ENCODE results near the gene ADGRG6. TPM values are rescaled to one million over a fixed set of nuclear protein-coding genes. Genes with fewer than 3 reads are reported as not detected.

The ADGRG6 gene
- total and polyA plus RNA-seq, 10 donors: 0.24 to 29.0 (median 15.4) TPM

DNA sequence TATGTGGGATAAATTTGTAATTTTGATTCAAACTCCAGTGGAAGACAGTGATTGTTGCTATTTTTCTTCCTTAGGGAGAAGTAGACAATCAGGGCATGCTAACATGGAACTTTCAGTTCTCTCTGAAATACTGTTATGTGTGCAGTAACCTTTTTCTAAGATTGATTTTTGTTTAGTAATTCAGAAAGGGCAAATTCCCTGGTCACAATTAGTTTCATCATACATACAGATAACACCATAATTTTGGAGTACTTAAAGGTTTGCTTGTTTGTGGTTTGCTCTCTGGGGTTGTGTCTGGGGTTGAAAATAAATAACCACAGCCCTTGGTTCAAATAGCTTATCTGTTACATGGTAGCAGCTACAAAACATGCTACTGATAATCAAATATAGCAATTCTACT lies 34.4 kb downstream of the ADGRG6 start:
- DNase-seq: no peak
- no peaks in the 10 kb centered on the region for H3K9me3 ChIP-seq
- no peaks in the 10 kb centered on the region for H3K27me3 ChIP-seq (replicated peaks in 1 of 7)
- no peaks in the 10 kb centered on the region for H3K4me1 ChIP-seq
- H3K4me3 ChIP-seq: no peak overlapping the region
- no peak overlapping the region for H3K27ac ChIP-seq
- no peaks in the 10 kb centered on the region for H3K36me3 ChIP-seq
- intact Hi-C loops (cut with DNase I; ENCODE audit: low total_unique reads): no loop called here
- no peak for TF ChIP-seq POLR2A (IDR thresholded peaks at IDR 0.05)

DNA sequence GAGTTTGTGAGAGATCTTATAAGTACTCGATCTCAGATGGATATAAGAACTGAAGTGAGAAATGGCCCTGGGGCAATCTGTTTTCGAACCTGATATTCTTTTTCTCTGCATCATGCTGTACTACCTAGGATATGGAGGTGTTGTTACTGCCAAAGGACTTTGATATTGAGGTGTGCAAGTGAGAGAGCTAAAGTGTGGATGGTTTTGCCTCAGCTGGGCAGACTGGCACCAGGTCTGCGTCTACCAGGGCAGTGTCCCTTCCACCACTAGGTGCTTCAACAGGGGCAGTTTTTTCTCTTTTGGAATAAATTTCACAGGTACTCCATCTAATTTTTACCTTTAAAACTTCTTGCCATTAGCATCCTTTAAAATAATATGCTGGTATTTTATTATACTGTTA lies 35.0 kb downstream of the ADGRG6 start:
- 65 to 94% (median 78%) methylated on average over 3 of the region's 3 CpGs for WGBS, 5 donors
- H3K36me3 ChIP-seq: no peaks in the 10 kb centered on the region
- H3K27ac ChIP-seq: no peak overlapping the region
- intact Hi-C loops (cut with DNase I; ENCODE audit: low total_unique reads): no loop called here
- H3K4me3 ChIP-seq: no peak overlapping the region
- peaks cover 0 to 3% (median 0%) of the 10 kb centered on the region in 7 donors for H3K27me3 ChIP-seq (replicated peaks in 1 of 7)
- TF ChIP-seq POLR2A (IDR thresholded peaks at IDR 0.05) (no peak), POLR2AphosphoS5 (IDR thresholded peaks at IDR 0.05) (no peak), CTCF (IDR thresholded peaks at IDR 0.05 in 8 of 11, conservative IDR thresholded peaks at IDR 0.05 in 3 of 11) (no peak)
- DNase-seq: no peak
- H3K9me3 ChIP-seq: no peaks in the 10 kb centered on the region
- no peaks in the 10 kb centered on the region for H3K4me1 ChIP-seq

GRCh38 chr6:142339113-142339512 lies 37.3 kb downstream of the ADGRG6 start:
- peaks cover 0 to 5% (median 0%) of the 10 kb centered on the region in 7 donors for H3K27me3 ChIP-seq (replicated peaks in 1 of 7)
- H3K4me1 ChIP-seq: no peaks in the 10 kb centered on the region
- no peak overlapping the region for H3K4me3 ChIP-seq
- no peak for DNase-seq
- WGBS, 5 donors: 89 to 99% (median 93%) methylated on average over 2 of the region's 2 CpGs
- intact Hi-C loops (cut with DNase I; ENCODE audit: low total_unique reads): no loop called here
- H3K9me3 ChIP-seq: no peaks in the 10 kb centered on the region
- TF ChIP-seq POLR2AphosphoS5 (IDR thresholded peaks at IDR 0.05) (no peak), CTCF (IDR thresholded peaks at IDR 0.05 in 8 of 11, conservative IDR thresholded peaks at IDR 0.05 in 3 of 11) (no peak), POLR2A (IDR thresholded peaks at IDR 0.05) (no peak)
- no peaks in the 10 kb centered on the region for H3K36me3 ChIP-seq
- H3K27ac ChIP-seq: no peak overlapping the region

DNA sequence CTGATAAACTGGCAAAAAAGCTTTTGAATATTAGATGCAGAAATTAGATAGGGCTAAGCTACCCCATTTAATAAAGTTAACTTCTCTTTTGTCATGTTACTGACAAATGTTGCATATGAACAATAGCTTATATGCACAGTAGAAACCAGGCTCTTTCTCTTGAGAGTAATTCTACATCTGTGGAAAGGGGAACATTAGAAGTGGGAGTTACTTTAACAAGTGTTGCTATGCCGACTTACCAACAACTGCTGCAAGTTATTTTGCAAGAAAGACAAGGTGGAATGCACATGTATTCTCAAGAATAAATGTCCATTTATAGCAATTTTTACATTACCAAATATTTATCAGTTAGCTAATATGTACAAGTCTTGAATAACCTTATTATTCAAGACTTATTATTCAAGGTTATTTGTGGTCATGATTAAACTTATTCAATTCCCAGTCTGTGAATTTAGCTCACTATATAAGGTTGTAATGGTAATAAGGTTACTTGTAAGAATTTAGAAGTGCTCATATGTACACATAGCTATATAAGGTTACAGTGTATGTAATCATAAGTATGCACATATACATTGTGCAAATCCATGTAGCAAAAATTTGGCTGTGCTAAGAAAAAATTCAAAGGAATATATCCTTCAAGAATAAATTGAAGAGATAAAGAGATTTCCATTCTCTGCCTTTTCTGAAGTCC lies 38.3 kb downstream of the ADGRG6 start:
- WGBS, 5 donors: 37 to 63% (median 50%) methylated on average over 1 of the region's 1 CpG
- TF ChIP-seq CTCF (IDR thresholded peaks at IDR 0.05 in 8 of 11, conservative IDR thresholded peaks at IDR 0.05 in 3 of 11): no peak
- TF ChIP-seq POLR2AphosphoS5 (IDR thresholded peaks at IDR 0.05): no peak
- no peak for TF ChIP-seq POLR2A (IDR thresholded peaks at IDR 0.05)
- no peak overlapping the region for H3K4me3 ChIP-seq
- H3K9me3 ChIP-seq: no peaks in the 10 kb centered on the region
- no peaks in the 10 kb centered on the region for H3K36me3 ChIP-seq
- H3K27ac ChIP-seq: no peak overlapping the region
- peaks cover 0 to 5% (median 0%) of the 10 kb centered on the region in 7 donors for H3K27me3 ChIP-seq (replicated peaks in 1 of 7)
- intact Hi-C loops (cut with DNase I; ENCODE audit: low total_unique reads): no loop called here
- DNase-seq: no peak
- no peaks in the 10 kb centered on the region for H3K4me1 ChIP-seq
